CD4-positive, alpha-beta T cell treated with Interleukin-4 for 4 hours (primary cell): ENCODE measurements around the gene TYW1B.
"Not testable (repeated sequence)": the region's sequence is repeated elsewhere in the genome, so short reads cannot be mapped to it uniquely, and the experiment has no call there.

Experiments
- DNase-seq: peaks from one replicate; pipeline ENCODE4 v3.0.0-alpha.2; 2020

TYW1B gene

GRCh38 chr7:72827839-72828591 is at the start of gene TYW1B:
Gene TYW1B, minus strand, starts transcription at chr7:72828200. Its CDS starts 125 bp downstream, at chr7:72828075.
- DNase-seq, result peak; percentile 98

DNA sequence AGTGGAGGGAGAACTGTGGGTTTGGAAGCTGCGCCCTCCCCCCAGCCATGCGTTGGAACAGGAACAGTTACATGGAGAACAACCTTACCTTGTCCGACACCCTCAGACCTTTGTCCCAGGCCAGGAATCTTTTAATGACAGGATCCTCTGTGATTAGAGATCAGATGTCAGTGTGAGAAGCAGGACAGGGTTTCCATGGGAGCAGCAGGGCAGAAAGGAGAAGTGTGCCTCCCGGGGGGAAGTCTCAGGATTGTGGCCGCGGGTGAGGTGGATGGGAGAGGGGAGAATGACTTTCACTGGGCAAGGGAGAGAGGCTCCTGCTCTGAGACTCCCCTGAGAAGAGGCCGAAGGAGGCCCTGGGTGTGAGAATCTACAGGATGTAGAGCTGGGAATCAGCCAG is 39.6 kb upstream of the TYW1B start:
- DNase-seq, result not testable (repeated sequence)

- DNase-seq, result not testable (repeated sequence)
Observed at GRCh38 chr7:72858846-72859400, 30.9 kb upstream of the TYW1B start.

DNA sequence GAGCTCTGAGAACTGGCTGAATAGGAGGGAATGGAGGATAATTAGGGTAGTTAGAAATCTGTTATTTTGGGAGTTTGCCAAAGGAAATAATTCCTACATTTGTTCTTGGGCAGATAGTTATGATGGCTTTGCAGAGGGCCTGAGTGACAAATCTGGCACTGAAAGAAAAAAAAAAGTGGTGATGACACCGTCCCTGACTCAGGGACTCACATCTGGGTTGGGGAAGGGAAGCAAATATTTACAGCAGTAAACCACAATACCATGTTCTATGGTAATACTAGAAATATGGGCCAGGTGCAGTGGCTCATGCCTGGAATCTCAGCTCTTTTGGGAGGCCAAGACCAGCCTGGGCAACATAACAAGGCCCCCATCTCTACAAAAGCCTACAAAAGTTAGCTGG is 29.9 kb upstream of the TYW1B start:
- not testable (repeated sequence) for DNase-seq

GRCh38 chr7:72855261-72855660 is 27.3 kb upstream of the TYW1B start:
- not testable (repeated sequence) for DNase-seq

DNA sequence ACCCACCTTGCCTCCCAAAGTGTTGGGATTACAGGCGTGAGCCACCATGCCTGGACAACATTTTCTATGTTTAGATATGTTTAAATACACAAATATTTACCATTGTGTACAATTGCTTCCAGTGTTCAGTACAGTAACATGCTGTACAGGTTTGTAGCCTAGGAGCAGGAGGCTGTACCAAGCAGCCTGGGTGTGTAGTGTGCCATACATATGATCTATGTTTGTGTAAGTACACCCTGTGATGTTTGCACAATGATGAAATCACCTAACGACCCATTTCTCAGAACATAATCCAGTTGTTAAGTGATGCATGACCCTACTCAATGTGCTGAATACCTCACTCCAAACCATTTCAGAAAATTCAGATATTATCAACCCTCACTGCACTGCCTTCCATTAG is 24.9 kb upstream of the TYW1B start:
- not testable (repeated sequence) for DNase-seq

- DNase-seq, result not testable (repeated sequence)
Observed at GRCh38 chr7:72850746-72851145, 22.7 kb upstream of the TYW1B start.

DNA sequence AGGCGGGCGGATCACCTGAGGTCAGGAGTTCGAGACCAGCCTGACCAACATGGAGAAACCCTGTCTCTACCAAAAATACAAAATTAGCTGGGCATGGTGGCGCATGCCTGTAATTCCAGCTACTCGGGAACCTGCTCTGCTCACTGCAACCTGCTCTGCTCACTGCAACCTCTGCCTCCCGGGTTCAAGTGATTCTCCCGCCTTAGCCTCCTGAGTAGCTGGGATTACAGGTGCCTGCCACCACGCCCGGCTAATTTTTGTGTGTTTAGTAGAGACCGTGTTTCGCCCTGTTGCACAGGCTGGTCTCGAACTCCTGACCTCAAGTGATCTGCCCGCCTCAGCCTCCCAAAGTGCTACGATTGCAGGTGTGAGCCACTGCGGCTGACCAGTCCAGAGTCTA is 16.1 kb upstream of the TYW1B start:
- not testable (repeated sequence) for DNase-seq

GRCh38 chr7:72843166-72843565 is 15.2 kb upstream of the TYW1B start:
- not testable (repeated sequence) for DNase-seq

- not testable (repeated sequence) for DNase-seq
Observed at GRCh38 chr7:72840966-72841511, 13.0 kb upstream of the TYW1B start.

DNA sequence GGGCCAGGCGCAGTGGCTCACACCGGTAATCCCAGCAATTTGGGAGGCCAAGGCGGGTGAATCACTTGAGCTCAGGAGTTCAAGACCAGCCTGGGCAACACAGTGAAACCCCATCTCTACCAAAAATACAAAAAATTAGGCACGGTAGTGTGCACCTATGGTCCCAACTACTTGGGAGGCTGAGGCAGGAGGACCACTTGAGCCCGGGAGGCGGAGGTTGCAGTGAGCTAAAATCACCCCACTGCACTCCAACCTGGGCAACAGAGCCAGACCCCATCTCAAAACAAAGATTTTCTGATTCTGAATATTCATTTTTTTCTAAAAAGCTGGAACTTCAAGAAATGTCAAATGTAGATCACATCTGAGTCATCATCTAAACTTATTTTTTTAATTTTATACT is 10.3 kb upstream of the TYW1B start:
- DNase-seq, result not testable (repeated sequence)

- not testable (repeated sequence) for DNase-seq
Observed at GRCh38 chr7:72837291-72837690, 9.3 kb upstream of the TYW1B start.

DNA sequence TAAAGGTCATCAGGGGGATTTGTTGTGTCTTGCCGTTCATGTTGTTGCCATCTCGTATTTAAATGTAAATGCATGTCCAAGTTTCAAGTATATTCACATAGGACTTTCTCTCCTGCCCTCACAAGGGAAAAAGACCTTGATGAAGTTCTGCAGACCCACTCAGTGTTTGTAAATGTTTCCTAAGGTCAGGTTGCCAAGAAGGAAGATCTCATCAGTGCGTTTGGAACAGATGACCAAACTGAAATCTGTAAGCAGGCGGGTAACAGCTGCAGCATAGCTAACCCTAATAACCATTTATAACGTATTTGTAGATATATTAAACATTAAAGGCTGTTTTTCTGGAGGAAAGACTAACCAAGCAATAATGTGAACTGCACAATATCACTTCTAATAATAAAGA is 2.6 kb upstream of the TYW1B start:
- not testable (repeated sequence) for DNase-seq

- peak; percentile 76 for DNase-seq
Observed at GRCh38 chr7:72829687-72830354, 1.8 kb upstream of the TYW1B start.

DNA sequence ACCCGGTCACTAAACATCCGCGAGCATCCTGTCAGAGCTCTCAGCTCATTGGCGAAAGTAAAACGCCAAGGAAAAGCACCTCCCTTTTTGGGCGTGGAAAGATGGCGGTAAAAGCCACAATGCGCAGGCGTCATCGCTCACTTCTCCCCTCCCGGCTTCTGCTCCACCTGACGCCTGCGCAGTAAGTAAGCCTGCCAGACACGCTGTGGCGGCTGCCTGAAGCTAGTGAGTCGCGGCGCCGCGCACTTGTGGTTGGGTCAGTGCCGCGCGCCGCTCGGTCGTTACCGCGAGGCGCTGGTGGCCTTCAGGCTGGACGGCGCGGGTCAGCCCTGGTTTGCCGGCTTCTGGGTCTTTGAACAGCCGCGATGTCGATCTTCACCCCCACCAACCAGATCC is 1.3 kb upstream of the TYW1B start:
- peak; percentile 99 for DNase-seq

- DNase-seq, result peak; percentile 23
Observed at GRCh38 chr7:72823765-72824732, 4.0 kb downstream of the TYW1B start.

DNA sequence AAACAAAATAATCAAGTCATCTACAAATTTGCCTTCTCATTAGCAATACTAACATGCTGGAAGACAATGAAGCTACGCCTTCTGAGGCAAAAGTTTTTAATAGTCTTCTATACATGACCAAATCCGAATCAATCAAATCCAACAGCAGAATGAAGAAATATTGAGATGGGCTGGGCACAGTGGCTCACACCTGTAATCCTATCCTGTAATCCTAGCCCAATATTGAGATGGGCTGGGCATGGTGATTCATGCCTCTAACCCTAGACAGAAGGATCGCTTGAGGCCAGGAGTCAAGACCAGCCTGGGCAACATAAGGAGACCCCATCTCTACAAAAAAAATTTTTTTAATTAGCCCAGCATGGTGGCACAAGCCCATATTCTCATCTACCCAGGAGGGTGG is 5.5 kb downstream of the TYW1B start:
- not testable (repeated sequence) for DNase-seq

DNA sequence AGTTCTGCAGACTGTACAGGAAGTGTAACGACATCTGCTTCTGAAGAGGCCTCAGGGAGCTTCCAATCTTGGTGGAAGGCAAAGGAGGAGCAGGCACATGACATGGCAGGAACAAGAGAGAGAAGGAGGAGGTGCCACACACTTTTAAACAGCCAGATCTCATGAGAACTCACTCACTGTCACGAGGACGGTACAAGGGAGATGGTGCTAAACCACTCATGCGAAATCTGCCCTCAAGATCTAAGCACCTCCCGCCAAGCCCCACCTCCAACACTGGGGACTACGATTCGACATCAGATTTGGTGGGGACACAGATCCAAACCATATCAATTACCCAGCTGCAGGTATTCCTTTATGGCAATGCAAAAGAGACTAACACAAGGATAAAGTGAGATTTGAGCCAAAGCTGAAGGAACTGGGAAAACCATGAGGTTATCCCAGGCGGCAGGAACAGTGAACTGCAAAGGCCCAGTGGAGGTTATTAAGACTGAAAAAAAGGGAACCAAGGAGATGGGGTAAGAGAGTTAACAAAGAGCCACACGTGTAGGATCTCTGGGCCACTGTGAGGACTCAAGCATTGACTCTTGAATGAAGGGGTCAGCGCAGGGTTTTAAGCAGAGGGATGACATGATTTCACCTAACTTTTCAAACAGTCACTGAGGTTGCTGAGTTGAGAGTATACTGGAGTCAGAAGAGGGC is 9.2 kb downstream of the TYW1B start:
- not testable (repeated sequence) for DNase-seq

- DNase-seq, result not testable (repeated sequence)
Observed at GRCh38 chr7:72817661-72818060, 10.3 kb downstream of the TYW1B start.

DNA sequence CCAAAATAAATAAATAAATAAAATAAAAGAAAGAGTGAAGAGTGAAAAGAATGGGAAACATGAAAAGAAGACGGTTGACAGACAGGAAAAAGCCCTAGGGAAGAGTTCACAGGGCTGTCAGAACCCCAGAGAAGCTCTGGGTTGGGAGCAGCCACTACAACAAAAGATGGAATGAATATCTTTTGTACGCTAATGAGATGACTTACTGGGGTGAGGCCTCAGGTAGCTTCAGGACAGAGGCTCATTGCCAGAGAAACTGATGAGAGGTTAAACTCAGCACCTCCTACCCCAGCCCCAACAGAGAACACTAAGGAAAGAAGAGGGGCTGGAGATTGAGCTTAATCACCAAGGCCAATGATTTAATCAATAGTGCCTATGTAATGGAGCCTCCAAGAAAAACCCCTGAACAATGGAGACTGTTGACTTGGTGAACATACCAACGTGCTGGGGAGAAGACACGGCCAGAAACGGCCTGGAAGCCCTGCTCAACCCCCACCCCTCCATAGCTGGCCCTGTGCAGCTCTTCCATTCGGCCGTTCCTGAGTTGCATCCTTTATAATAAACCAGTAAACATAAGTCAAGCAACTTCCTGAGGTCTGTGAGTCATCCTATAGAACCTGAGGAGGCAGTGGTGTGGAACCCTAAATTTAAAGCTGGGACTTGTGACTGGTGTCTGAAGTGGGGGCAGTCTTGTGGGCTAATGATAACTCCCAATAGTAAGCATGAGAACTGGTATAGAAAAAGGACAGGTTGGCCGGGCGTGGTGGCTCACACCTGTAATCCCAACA is 11.4 kb downstream of the TYW1B start:
- not testable (repeated sequence) for DNase-seq

GRCh38 chr7:72810437-72810836 is 17.6 kb downstream of the TYW1B start:
- not testable (repeated sequence) for DNase-seq
